HCT116 (cell line): ENCODE data around the gene MCC. TPM values are rescaled to one million over a fixed set of nuclear protein-coding genes. Genes with fewer than 3 reads are reported as not detected.
A peak's percentile ranks its signal among the peaks of the same experiment; 100 is the strongest.

Experiments used
- ATAC-seq: fragments of 200-7000 bp; cut with Tn5 transposase; 2 replicates; pipeline ENCODE4 v1.9.1; 2020; ENCODE audit warnings: mild to moderate bottlenecking, moderate library complexity
- BruUV-seq: library from RNA; stranded (reverse); fragments of 400-500 nt; replicated peaks from 2 replicates; lab custom pipeline; 2021; lab: Mats Ljungman, UMichigan
- CTCF ChIA-PET: fragments of 300-600 bp; sonication (Branson Sonifier 250); formaldehyde crosslinking; loops from one replicate; lab custom pipeline; 2021; ENCODE audit warnings: antibody characterized with exemption; lab: Charles Lee
- POLR2A ChIA-PET: fragments of 300-600, 350-600 bp; sonication (Branson Sonifier 250); formaldehyde crosslinking; loops from one replicate; lab custom pipeline; 2021; ENCODE audit warnings: antibody characterized with exemption; lab: Charles Lee
- RAD21 ChIA-PET, 2 experiments: fragments of 300-600 bp; sonication (Branson Sonifier 250); formaldehyde crosslinking; loops; one replicate each; lab custom pipeline; 2023; ENCODE audit warnings: low total read pairs in 2 of 2; ENCODE audit not compliant: uncharacterized antibody in 2 of 2, unreplicated experiment in 2 of 2, low non-redundant PET in 1 of 2; lab: Charles Lee
- DNase-seq: peaks from one replicate; pipeline ENCODE4 v3.0.0-alpha.2; 2010; ENCODE audit warnings: low read depth, low spot score
- H2AFZ ChIP-seq: fragments of 200-600 bp; shearing (Covaris generic), sonication (generic); 2 replicates; pipeline ENCODE4 v1.6.1; 2017; ENCODE audit warnings: low read depth, mixed run types, mixed read lengths, antibody characterized with exemption, low read length; ENCODE audit not compliant: poor library complexity, severe bottlenecking
- H3K27ac ChIP-seq: 2 replicates; pipeline ENCODE4 v1.5.1; 2012; ENCODE audit warnings: low read depth, low read length
- H3K27me3 ChIP-seq: fragments of 200-600 bp; sonication (generic); 2 replicates; pipeline ENCODE4 v1.6.1; 2016; ENCODE audit warnings: mixed run types, low read length, mixed read lengths; ENCODE audit not compliant: insufficient read depth
- H3K36me3 ChIP-seq, 2 experiments: fragments of 200-500 bp in 1 of 2; fragments of 200-600 bp in 1 of 2; sonication (Bioruptor generic) in 1 of 2; sonication (generic) in 1 of 2; 2 replicates each; pipeline versions ENCODE4 v1.5.1 to v1.6.1; 2014 to 2016; ENCODE audit warnings: low read length in 2 of 2, inconsistent platforms in 1 of 2, mixed read lengths in 1 of 2, mixed run types in 1 of 2; ENCODE audit not compliant: insufficient read depth in 2 of 2, control insufficient read depth in 1 of 2
- H3K4me1 ChIP-seq, 2 experiments: fragments of 200-600 bp in 1 of 2; sonication (generic) in 1 of 2; 2 replicates each; pipeline versions ENCODE4 v1.5.1 to v1.6.1; 2012 to 2017; ENCODE audit warnings: low read length in 2 of 2, inconsistent platforms in 1 of 2, mild to moderate bottlenecking in 1 of 2, mixed read lengths in 1 of 2, mixed run types in 1 of 2, moderate library complexity in 1 of 2; ENCODE audit not compliant: insufficient read depth in 2 of 2, control insufficient read depth in 1 of 2
- H3K4me2 ChIP-seq: fragments of 200-600 bp; sonication (generic); 2 replicates; pipeline ENCODE4 v1.6.1; 2017; ENCODE audit warnings: mixed run types, low read length, mixed read lengths
- H3K4me3 ChIP-seq, 2 experiments: fragments of 200-600 bp in 1 of 2; sonication (generic) in 1 of 2; replicated peaks in 1 of 2; 2 replicates each; pipeline ENCODE4 v1.5.1; 2011 to 2016; ENCODE audit warnings: low read length in 2 of 2, control low read depth in 1 of 2, low read depth in 1 of 2, mild to moderate bottlenecking in 1 of 2, mixed read lengths in 1 of 2, mixed run types in 1 of 2
- H3K79me2 ChIP-seq: fragments of 200-600 bp; sonication (generic); 2 replicates; pipeline ENCODE4 v1.6.1; 2017; ENCODE audit warnings: mild to moderate bottlenecking, mixed run types, low read length, moderate library complexity, mixed read lengths; ENCODE audit not compliant: insufficient read depth
- H3K9ac ChIP-seq: fragments of 200-600 bp; sonication (generic); 2 replicates; pipeline ENCODE4 v1.6.1; 2016; ENCODE audit warnings: low read length, mixed read lengths
- H3K9me2 ChIP-seq: fragments of 200-600 bp; sonication (generic), shearing (Covaris generic); 2 replicates; pipeline ENCODE4 v1.6.1; 2017; ENCODE audit warnings: mixed run types, mild to moderate bottlenecking, moderate library complexity; ENCODE audit not compliant: insufficient read depth
- H3K9me3 ChIP-seq, 2 experiments: fragments of 200-500 bp in 1 of 2; fragments of 200-600 bp in 1 of 2; sonication (Bioruptor generic) in 1 of 2; sonication (generic) in 1 of 2; 2 replicates each; pipeline ENCODE4 v1.6.1; 2014 to 2017; ENCODE audit warnings: low read length in 2 of 2, mixed read lengths in 2 of 2, inconsistent platforms in 1 of 2, low read depth in 1 of 2, mild to moderate bottlenecking in 1 of 2, mixed run types in 1 of 2, moderate library complexity in 1 of 2; ENCODE audit not compliant: control insufficient read depth in 1 of 2, insufficient read depth in 1 of 2
- H4K20me1 ChIP-seq: fragments of 200-600 bp; sonication (generic), shearing (Covaris generic); 2 replicates; pipeline ENCODE4 v1.6.1; 2017; ENCODE audit warnings: mixed run types, mild to moderate bottlenecking, moderate library complexity; ENCODE audit not compliant: insufficient read depth
- CBX3 ChIP-seq: IDR thresholded peaks from 2 replicates; pipeline ENCODE4 v1.6.1; 2012; ENCODE audit warnings: low read depth
- CEBPB ChIP-seq: IDR thresholded peaks from 2 replicates; pipeline ENCODE4 v1.6.1; 2012; ENCODE audit warnings: low read depth
- CTCF ChIP-seq, 3 experiments: fragments of 200-600 bp in 1 of 3; sonication (generic) in 1 of 3; IDR thresholded peaks in 2 of 3; conservative IDR thresholded peaks in 1 of 3; 2 replicates each; pipeline ENCODE4 v1.5.1; 2012 to 2017; ENCODE audit warnings: low read depth in 2 of 3, low read length in 2 of 3, antibody characterized with exemption in 1 of 3, borderline replicate concordance in 1 of 3, control low read depth in 1 of 3, mild to moderate bottlenecking in 1 of 3, mixed read lengths in 1 of 3, mixed run types in 1 of 3, moderate library complexity in 1 of 3; ENCODE audit not compliant: insufficient read depth in 1 of 3
- EGR1 ChIP-seq: IDR thresholded peaks from 2 replicates; pipeline ENCODE4 v1.6.1; 2012; ENCODE audit warnings: low read depth
- EZH2 ChIP-seq: fragments of 200-600 bp; sonication (generic); IDR thresholded peaks from 2 replicates; pipeline ENCODE4 v1.6.1; 2017; ENCODE audit warnings: antibody characterized with exemption, mixed run types
- EZH2phosphoT487 ChIP-seq: fragments of 200-600 bp; IDR thresholded peaks from 2 replicates; pipeline ENCODE4 v1.6.1; 2018; ENCODE audit warnings: antibody characterized with exemption, borderline replicate concordance
- JUND ChIP-seq: IDR thresholded peaks from 2 replicates; pipeline ENCODE4 v1.6.1; 2012
- MAX ChIP-seq: IDR thresholded peaks from 2 replicates; pipeline ENCODE4 v1.6.1; 2012
- POLR2A ChIP-seq: IDR thresholded peaks from 2 replicates; pipeline ENCODE4 v1.7.0; 2011; ENCODE audit warnings: borderline replicate concordance; ENCODE audit not compliant: insufficient read depth, insufficient read length; ENCODE audit errors: extremely low read depth
- POLR2AphosphoS5 ChIP-seq: IDR thresholded peaks from 2 replicates; pipeline ENCODE4 v1.6.1; 2011; ENCODE audit warnings: mild to moderate bottlenecking, low read depth, low read length, moderate library complexity
- RAD21 ChIP-seq: IDR thresholded peaks from 2 replicates; pipeline ENCODE4 v1.6.1; 2012; ENCODE audit warnings: low read depth, mild to moderate bottlenecking
- REST ChIP-seq: IDR thresholded peaks from 2 replicates; pipeline ENCODE4 v1.6.1; 2012; ENCODE audit warnings: low read depth
- SIN3A ChIP-seq: IDR thresholded peaks from 2 replicates; pipeline ENCODE4 v1.6.1; 2012; ENCODE audit warnings: low read depth
- SP1 ChIP-seq: IDR thresholded peaks from 2 replicates; pipeline ENCODE4 v1.6.1; 2012; ENCODE audit warnings: low read depth
- SRF ChIP-seq: IDR thresholded peaks from 2 replicates; pipeline ENCODE4 v1.6.1; 2012; ENCODE audit warnings: low read depth
- TCF7L2 ChIP-seq: IDR thresholded peaks from 2 replicates; pipeline ENCODE4 v1.7.0; 2011; ENCODE audit warnings: borderline replicate concordance, inconsistent platforms; ENCODE audit not compliant: insufficient read depth, insufficient read length; ENCODE audit errors: extremely low read depth
- YY1 ChIP-seq: IDR thresholded peaks from 2 replicates; pipeline ENCODE4 v1.6.1; 2011; ENCODE audit warnings: low read length, low read depth, moderate library complexity, mild to moderate bottlenecking; ENCODE audit not compliant: insufficient replicate concordance; ENCODE audit errors: extremely low read depth
- ZBTB33 ChIP-seq: IDR thresholded peaks from 2 replicates; pipeline ENCODE4 v1.6.1; 2011; ENCODE audit warnings: mild to moderate bottlenecking, low read length, moderate library complexity; ENCODE audit not compliant: insufficient replicate concordance; ENCODE audit errors: extremely low read depth
- ZFX ChIP-seq: fragments of 450-650 bp; IDR thresholded peaks from 2 replicates; pipeline ENCODE4 v1.6.1; 2017
- ZNF274 ChIP-seq: fragments of 200-500 bp; sonication (Bioruptor generic); IDR thresholded peaks from 2 replicates; pipeline ENCODE4 v1.6.1; 2014; ENCODE audit warnings: mild to moderate bottlenecking, low read depth, low read length, inconsistent platforms
- intact Hi-C: fragments of 100-400 bp; cut with micrococcal nuclease; formaldehyde crosslinking; loops from 2 replicates; pipeline ENCODE4 v1.10.0; 2022
- total RNA-seq: library from RNA; stranded (reverse); gene quantifications from one replicate; pipeline ENCODE4 v1.2.1, GENCODE V29; 2021; ENCODE audit not compliant: unreplicated experiment
- TF ChIP-seq, protein P1 (sequence below): IDR thresholded peaks from 2 replicates; pipeline ENCODE4 v1.6.1; 2012

Gene MCC
- total RNA-seq, 1 experiment from 2014 or later, result 20.1 TPM

GRCh38 chr5:113163328-113163727, 324.9 kb downstream of the MCC start:
- Histone ChIP-seq H3K27me3 (no peaks in the 10 kb centered on the region), H4K20me1 (no peaks in the 10 kb centered on the region), H3K9ac (peak overlapping the region; percentile 54; the same call in 1 of the 2 replicates), H3K79me2 (peaks cover 30% of the 10 kb centered on the region), H3K4me3 (peak overlapping the region in 1 of 2 experiments; percentile 36; a peak in 2 of 4 replicates), H3K4me2 (peak overlapping the region; percentile 62), H3K27ac (peak overlapping the region; percentile 63; the same call in 1 of the 2 replicates), H3K9me2 (no peaks in the 10 kb centered on the region), H3K9me3 (no peaks in the 10 kb centered on the region), H3K36me3 (no peaks in the 10 kb centered on the region), H3K4me1 (peaks cover 70 to 85% of the 10 kb centered on the region in 2 experiments), H2AFZ (no peak overlapping the region)
- ChIA-PET RAD21 (no interaction called here), POLR2A (no interaction called here), CTCF (no interaction called here)
- DNase-seq (peak; percentile 84), ATAC-seq (peak; percentile 25)
- BruUV-seq, result no TSS peak
- intact Hi-C loops, result no loop called here
- TF ChIP-seq REST (no peak), EZH2 (no peak), POLR2AphosphoS5 (peak; percentile 21; the same call in 1 of the 2 replicates), CBX3 (peak; percentile 9; the same call in 1 of the 2 replicates), SRF (0 out of 2 replicates have a peak, but pooled peaks have one; percentile 43), JUND (peak; percentile 78), SIN3A (peak; percentile 45; the same call in 1 of the 2 replicates), ZFX (no peak), SP1 (peak; percentile 59), POLR2A (no peak), ZNF274 (no peak), CEBPB (peak; percentile 46), YY1 (no peak), EZH2phosphoT487 (no peak), MAX (peak; percentile 57), EGR1 (no peak), TCF7L2 (peak; percentile 53), CTCF (IDR thresholded peaks at IDR 0.05 in 2 of 3, conservative IDR thresholded peaks at IDR 0.05 in 1 of 3; ENCODE audit: borderline replicate concordance in 1 of 3, insufficient read depth in 1 of 3, low read depth in 2 of 3, low read length in 2 of 3) (no peak), ZBTB33 (no peak), RAD21 (no peak)
- TF ChIP-seq, protein P1, sequence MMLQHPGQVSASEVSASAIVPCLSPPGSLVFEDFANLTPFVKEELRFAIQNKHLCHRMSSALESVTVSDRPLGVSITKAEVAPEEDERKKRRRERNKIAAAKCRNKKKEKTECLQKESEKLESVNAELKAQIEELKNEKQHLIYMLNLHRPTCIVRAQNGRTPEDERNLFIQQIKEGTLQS, result no peak
